Measurements from ENCODE around the gene OR8D1.

GRCh38 chr11:124256076-124256475 lies 57.7 kb downstream of the OR8D1 start, which contains the start of gene OR8G5:
- TF ChIP-seq EZH2 (IDR thresholded peaks at IDR 0.05; ENCODE audit: borderline replicate concordance, low read depth, low read length, poor library complexity, severe bottlenecking) = no peak
- TF ChIP-seq CTCF (conservative IDR thresholded peaks at IDR 0.05; ENCODE audit: low read depth, low read length) = no peak
